Suprapubic skin (tissue), 4 donors: ENCODE results near the gene RELN. TPM values are rescaled to one million over a fixed set of nuclear protein-coding genes. Genes with fewer than 3 reads are reported as not detected.

Source experiments
- DNase-seq, 2 donors: peaks; one replicate each; pipeline ENCODE4 v3.0.0-alpha.2; 2019; ENCODE audit warnings: low spot score in 2 of 2
- H3K27ac ChIP-seq: fragments of 200-600 bp; sonication (generic); one replicate; pipeline ENCODE4 v1.5.1; 2019
- H3K27me3 ChIP-seq: fragments of 200-600 bp; sonication (generic); one replicate; pipeline ENCODE4 v1.5.1; 2019
- H3K36me3 ChIP-seq: fragments of 200-600 bp; sonication (generic); one replicate; pipeline ENCODE4 v1.5.1; 2019
- H3K4me1 ChIP-seq: fragments of 200-600 bp; sonication (generic); one replicate; pipeline ENCODE4 v1.5.1; 2019
- H3K4me3 ChIP-seq: fragments of 200-600 bp; sonication (generic); one replicate; pipeline ENCODE4 v1.5.1; 2019; ENCODE audit warnings: mild to moderate bottlenecking
- H3K9me3 ChIP-seq: fragments of 200-600 bp; sonication (generic); one replicate; pipeline ENCODE4 v1.5.1; 2019
- EP300 ChIP-seq: sonication (generic); formaldehyde crosslinking; IDR thresholded peaks from one replicate; pipeline ENCODE4 v1.6.1; 2017; ENCODE audit warnings: antibody characterized with exemption
- POLR2A ChIP-seq, 2 donors: fragments of 450-650 bp; IDR thresholded peaks; one replicate each; pipeline ENCODE4 v1.6.1; 2017; ENCODE audit warnings: antibody characterized with exemption in 2 of 2, mild to moderate bottlenecking in 2 of 2, moderate library complexity in 2 of 2
- POLR2AphosphoS5 ChIP-seq, 3 donors: sonication (generic); formaldehyde crosslinking; IDR thresholded peaks; one replicate each; pipeline ENCODE4 v1.6.1; 2017; ENCODE audit warnings: antibody characterized with exemption in 3 of 3
- WGBS: methylation state at CpG from one replicate; pipeline ENCODE4 v1.1.5; 2018; 5-methylcytosine and 5-hydroxymethylcytosine counted together
- total RNA-seq, 4 donors: library from RNA; depleted of rRNA; stranded (reverse); fragments of >200 nt; gene quantifications; one replicate each; pipeline ENCODE4 v1.1.0, GENCODE V29; 2016
- TF ChIP-seq, protein P1 (sequence below), 2 donors: fragments of 200-600 bp in 1 of 2; fragments of 450-650 bp in 1 of 2; sonication (generic) in 1 of 2; IDR thresholded peaks; one replicate each; pipeline ENCODE4 v1.5.1; 2016 to 2019; ENCODE audit warnings: antibody characterized with exemption in 2 of 2, mild to moderate bottlenecking in 1 of 2, moderate library complexity in 1 of 2

The RELN gene
- total RNA-seq, 4 donors from 2014 or later = 0.72 to 1.8 (median 1.3) TPM

DNA sequence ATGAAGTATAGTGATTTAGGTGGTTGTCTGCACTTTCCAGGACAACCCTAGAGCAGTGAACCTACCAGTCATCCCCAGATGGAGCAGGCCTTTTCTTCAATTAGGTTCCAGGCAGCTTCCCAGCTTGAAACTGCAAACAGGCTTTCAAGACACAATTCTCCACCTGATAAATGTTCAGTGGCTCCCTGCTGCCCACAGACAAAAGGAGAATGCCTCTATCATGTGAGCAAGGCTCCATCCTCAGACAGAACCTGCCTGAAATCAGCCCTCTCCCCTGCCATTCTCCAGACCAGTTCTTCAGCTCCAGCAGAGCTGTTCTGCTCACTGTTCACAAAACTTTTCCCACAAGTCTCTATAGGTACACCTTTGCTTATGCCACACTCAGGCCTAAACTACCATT is 22.1 kb downstream of the RELN start:
- H3K4me1 ChIP-seq = no peaks in the 10 kb centered on the region
- H3K27me3 ChIP-seq = no peaks in the 10 kb centered on the region
- TF ChIP-seq POLR2A (IDR thresholded peaks at IDR 0.05) = no peak
- no peak overlapping the region for H3K27ac ChIP-seq
- no peaks in the 10 kb centered on the region for H3K36me3 ChIP-seq
- H3K4me3 ChIP-seq = no peak overlapping the region
- no peaks in the 10 kb centered on the region for H3K9me3 ChIP-seq
- no peak for DNase-seq

DNA sequence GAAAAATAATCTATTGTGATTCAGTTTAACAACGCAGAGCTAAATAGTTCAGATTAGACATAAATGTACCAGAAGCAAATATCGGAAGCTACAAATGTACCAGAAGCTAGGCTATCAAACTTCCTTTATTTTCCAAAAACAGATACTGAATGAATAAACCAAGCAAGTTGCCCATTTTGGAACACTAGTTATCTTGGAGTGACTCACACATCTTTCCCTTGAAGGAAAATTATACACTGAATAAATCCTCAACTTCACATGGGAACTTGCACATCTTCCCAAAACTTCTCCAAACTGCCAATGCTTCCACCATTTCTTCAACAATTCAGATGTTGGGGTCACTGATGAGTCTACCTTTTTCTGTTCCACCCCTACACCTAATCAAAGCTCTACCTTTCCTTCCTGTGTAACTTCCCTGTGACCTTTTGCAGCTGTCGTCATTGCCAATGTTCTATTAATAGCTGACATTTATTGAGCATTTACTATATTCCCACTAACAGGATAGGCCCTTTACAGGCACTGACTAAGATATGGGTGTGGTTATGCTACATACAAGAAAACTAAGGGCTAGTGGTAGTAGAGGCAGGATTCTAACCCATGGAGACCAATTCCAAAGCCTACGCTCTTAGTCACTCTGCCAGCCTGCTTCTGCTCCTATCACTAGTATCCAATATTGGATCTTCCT is 22.7 kb downstream of the RELN start:
- no peak for DNase-seq
- WGBS = 84% methylated on average over 4 of the region's 4 CpGs
- H3K36me3 ChIP-seq = no peaks in the 10 kb centered on the region
- no peak for TF ChIP-seq POLR2A (IDR thresholded peaks at IDR 0.05)
- TF ChIP-seq POLR2AphosphoS5 (IDR thresholded peaks at IDR 0.05) = no peak
- TF ChIP-seq, protein P1, sequence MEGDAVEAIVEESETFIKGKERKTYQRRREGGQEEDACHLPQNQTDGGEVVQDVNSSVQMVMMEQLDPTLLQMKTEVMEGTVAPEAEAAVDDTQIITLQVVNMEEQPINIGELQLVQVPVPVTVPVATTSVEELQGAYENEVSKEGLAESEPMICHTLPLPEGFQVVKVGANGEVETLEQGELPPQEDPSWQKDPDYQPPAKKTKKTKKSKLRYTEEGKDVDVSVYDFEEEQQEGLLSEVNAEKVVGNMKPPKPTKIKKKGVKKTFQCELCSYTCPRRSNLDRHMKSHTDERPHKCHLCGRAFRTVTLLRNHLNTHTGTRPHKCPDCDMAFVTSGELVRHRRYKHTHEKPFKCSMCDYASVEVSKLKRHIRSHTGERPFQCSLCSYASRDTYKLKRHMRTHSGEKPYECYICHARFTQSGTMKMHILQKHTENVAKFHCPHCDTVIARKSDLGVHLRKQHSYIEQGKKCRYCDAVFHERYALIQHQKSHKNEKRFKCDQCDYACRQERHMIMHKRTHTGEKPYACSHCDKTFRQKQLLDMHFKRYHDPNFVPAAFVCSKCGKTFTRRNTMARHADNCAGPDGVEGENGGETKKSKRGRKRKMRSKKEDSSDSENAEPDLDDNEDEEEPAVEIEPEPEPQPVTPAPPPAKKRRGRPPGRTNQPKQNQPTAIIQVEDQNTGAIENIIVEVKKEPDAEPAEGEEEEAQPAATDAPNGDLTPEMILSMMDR (IDR thresholded peaks at IDR 0.05) = no peak
- TF ChIP-seq EP300 = no peak
- no peaks in the 10 kb centered on the region for H3K27me3 ChIP-seq
- no peaks in the 10 kb centered on the region for H3K9me3 ChIP-seq
- no peak overlapping the region for H3K4me3 ChIP-seq
- H3K27ac ChIP-seq = no peak overlapping the region
- no peaks in the 10 kb centered on the region for H3K4me1 ChIP-seq

DNA sequence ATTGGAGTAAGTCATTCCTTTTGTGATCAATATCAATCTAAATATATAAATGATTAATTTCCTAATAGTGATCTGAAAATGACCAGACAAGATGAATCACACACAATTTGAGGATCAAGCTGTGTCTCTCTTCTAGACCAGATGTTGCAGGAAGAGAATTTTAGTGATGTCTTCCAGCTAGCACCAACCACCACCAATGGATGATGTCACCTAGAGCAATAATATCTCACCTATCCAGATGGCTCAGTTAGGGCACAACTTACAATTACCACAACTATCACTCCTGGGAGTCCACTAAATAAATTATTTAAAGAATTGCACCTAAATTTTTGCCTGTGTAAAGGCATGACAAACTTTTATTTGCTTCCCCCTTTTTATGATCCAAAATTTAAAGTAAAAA is 25.2 kb downstream of the RELN start:
- H3K36me3 ChIP-seq = no peaks in the 10 kb centered on the region
- no peak overlapping the region for H3K4me3 ChIP-seq
- TF ChIP-seq POLR2AphosphoS5 (IDR thresholded peaks at IDR 0.05) = no peak
- TF ChIP-seq, protein P1 (IDR thresholded peaks at IDR 0.05) = no peak
- no peak for TF ChIP-seq POLR2A (IDR thresholded peaks at IDR 0.05)
- TF ChIP-seq EP300 = no peak

DNA sequence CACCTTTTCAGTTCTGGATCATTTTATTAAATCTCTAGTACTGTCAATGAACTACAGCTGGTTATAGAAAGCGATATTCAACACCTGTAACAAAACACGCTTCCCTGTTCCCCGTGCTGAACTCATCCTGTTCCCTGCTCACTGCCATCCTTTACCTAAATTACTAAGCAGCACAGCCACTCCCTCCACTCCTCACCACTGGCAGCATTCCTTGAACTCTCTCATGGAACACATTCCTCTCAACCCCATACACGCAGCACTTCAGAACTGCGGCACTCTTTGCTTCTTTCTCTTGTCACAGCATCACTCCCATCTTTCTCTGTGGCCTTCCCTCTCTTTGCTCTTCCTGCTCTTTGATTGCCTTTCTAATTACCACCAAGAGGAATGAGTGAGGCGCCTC is 27.4 kb downstream of the RELN start:
- no peak for DNase-seq
- H3K27ac ChIP-seq = no peak overlapping the region
- no peaks in the 10 kb centered on the region for H3K4me1 ChIP-seq
- WGBS = 59% methylated on average over 6 of the region's 6 CpGs
- no peaks in the 10 kb centered on the region for H3K27me3 ChIP-seq
- H3K4me3 ChIP-seq = no peak overlapping the region
- TF ChIP-seq POLR2A (IDR thresholded peaks at IDR 0.05) (no peak), EP300 (no peak), POLR2AphosphoS5 (IDR thresholded peaks at IDR 0.05) (no peak)
- TF ChIP-seq, protein P1 (IDR thresholded peaks at IDR 0.05) = no peak
- H3K9me3 ChIP-seq = no peaks in the 10 kb centered on the region
- no peaks in the 10 kb centered on the region for H3K36me3 ChIP-seq

More for the DNA sequence above, 25.2 kb downstream of the RELN start:
- Histone ChIP-seq H3K9me3 (no peaks in the 10 kb centered on the region), H3K27me3 (no peaks in the 10 kb centered on the region), H3K27ac (no peak overlapping the region), H3K4me1 (no peaks in the 10 kb centered on the region)
- DNase-seq = no peak

DNA sequence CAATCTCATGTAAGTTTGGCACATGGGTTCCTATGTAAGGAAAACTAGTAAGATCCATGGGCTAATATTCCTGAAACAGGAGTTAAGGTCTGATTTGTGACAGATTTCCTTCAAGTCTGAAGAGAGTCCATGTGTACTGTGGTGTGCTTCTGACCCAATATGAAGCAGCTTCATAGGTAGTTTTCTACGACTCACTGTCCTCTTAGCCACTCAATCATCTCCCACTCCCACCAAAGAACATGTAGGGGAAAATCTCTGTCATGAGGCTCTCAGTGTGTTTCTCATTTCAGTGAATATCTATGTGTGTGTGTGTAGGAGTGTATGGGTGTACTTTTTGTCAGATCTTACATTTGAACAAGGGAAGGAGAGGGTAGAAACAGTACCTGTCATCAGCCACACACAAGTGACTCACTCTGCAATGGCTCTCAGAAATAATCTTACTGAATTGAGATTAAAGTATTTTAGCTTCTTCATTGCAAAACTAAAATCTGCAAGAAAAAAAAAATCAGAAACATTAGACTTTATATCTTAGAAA is 31.1 kb downstream of the RELN start:
- TF ChIP-seq POLR2A (IDR thresholded peaks at IDR 0.05) (no peak), POLR2AphosphoS5 (IDR thresholded peaks at IDR 0.05) (no peak), EP300 (no peak)
- TF ChIP-seq, protein P1 (IDR thresholded peaks at IDR 0.05) = no peak
- Histone ChIP-seq H3K36me3 (no peaks in the 10 kb centered on the region), H3K27me3 (no peaks in the 10 kb centered on the region), H3K9me3 (no peaks in the 10 kb centered on the region), H3K4me1 (no peaks in the 10 kb centered on the region), H3K4me3 (no peak overlapping the region), H3K27ac (no peak overlapping the region)
- 78% methylated on average over 1 of the region's 1 CpG for WGBS
- DNase-seq = no peak

DNA sequence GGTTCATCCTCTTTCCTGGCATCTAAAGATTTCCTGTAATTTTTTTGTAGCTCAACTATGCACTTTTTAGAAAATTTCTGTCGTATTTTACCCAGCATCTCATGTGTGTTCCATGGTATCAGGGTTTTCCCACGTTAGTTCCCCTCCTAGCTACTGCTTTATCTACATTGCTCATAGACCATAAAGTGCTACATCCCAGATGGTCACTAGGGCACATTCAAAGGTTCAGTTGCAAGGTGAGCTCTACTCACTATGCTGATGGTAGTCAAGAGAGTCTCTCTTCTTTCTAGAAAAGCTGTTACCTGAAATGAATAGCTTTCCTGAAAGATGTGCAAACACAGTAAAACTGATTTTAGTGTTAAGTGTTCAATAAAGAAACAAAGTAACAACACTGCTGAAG is 33.5 kb downstream of the RELN start:
- H3K4me3 ChIP-seq = no peak overlapping the region
- no peak for TF ChIP-seq POLR2AphosphoS5 (IDR thresholded peaks at IDR 0.05)
- TF ChIP-seq, protein P1 (IDR thresholded peaks at IDR 0.05) = no peak
- no peak for TF ChIP-seq EP300
- no peak for TF ChIP-seq POLR2A (IDR thresholded peaks at IDR 0.05)
- H3K27ac ChIP-seq = no peak overlapping the region
- DNase-seq = no peak
- H3K27me3 ChIP-seq = no peaks in the 10 kb centered on the region
- 74% methylated on average over 2 of the region's 2 CpGs for WGBS
- no peaks in the 10 kb centered on the region for H3K4me1 ChIP-seq
- H3K36me3 ChIP-seq = no peaks in the 10 kb centered on the region
- H3K9me3 ChIP-seq = no peaks in the 10 kb centered on the region
